ENCODE data around the gene PCDHGB3. TPM values are rescaled to one million over a fixed set of nuclear protein-coding genes. Genes with fewer than 3 reads are reported as not detected.

The PCDHGB3 gene
- total RNA-seq, 1 experiment from 2014 or later = 1.5 TPM

GRCh38 chr5:141407790-141408505 is 37.9 kb downstream of the PCDHGB3 start, which contains the start of gene PCDHGB6:
TSS of gene PCDHGB6 (plus strand) at chr5:141408021. CDS start at chr5:141408203, 182 bp downstream.

GRCh38 chr5:141412854-141413539 is 43.0 kb downstream of the PCDHGB3 start, which contains the start of gene PCDHGA10:
TSS of gene PCDHGA10 (plus strand) at chr5:141412987. CDS start at chr5:141413176, 189 bp downstream.

DNA sequence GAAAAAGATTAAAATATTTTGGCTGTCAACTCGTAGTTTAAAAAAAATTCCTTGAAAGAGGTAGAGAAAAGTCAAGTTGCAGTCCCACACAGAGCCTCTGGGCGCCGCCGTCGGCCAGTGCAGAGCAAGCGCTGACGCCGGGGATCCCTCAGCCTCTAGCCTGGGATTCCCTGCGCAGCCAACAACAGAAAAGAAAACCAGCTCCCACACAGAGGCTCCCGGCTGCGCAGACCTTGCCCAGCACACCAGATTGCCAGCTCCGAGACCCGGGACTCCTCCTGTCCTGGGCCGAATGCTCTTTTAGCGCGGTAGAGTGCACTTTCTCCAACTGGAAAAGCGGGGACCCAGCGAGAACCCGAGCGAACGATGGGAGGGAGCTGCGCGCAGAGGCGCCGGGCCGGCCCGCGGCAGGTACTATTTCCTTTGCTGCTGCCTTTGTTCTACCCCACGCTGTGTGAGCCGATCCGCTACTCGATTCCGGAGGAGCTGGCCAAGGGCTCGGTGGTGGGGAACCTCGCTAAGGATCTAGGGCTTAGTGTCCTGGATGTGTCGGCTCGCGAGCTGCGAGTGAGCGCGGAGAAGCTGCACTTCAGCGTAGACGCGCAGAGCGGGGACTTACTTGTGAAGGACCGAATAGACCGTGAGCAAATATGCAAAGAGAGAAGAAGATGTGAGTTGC is 47.6 kb downstream of the PCDHGB3 start, which contains the start of gene PCDHGB7:
PCDHGB7 (plus strand) TSS at position 184 of the 679 bp plus-strand sequence; CDS start at position 367, 183 bp downstream.

DNA sequence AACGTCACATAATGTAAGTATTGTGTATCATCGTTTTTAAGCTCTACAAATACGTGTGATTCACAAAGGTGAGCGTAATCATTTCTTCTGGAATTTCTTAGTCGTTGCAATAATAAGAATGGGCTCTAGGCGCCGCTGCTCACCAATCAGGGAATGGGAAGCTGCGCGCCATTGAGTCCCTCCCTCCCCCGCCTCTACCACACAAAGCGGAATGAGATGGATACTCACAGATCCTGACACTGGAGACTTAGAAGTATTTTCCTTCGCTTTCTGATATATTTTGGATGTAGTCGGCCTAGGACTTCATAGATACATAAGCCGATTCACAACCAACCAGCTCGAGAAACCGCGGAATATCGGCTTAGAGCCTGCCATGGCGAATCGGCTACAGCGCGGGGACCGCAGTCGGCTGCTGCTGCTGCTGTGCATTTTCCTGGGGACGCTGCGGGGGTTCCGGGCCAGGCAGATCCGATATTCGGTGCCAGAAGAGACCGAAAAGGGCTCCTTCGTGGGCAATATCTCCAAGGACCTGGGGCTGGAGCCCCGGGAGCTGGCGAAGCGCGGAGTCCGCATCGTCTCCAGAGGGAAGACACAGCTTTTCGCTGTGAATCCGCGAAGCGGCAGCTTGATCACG is 50.9 kb downstream of the PCDHGB3 start, which contains the start of gene PCDHGA11:
PCDHGA11 (plus strand) TSS at position 197 of the 634 bp plus-strand sequence; CDS start at position 374, 177 bp downstream.

Other genes with a start within 250 kb of the PCDHGB3 start
- gene PCDHB4, start 248.4 kb upstream of the PCDHGB3 start, total RNA-seq (2014; rRNA removed; shearing (Covaris generic)) = 0.66 and 1.7 TPM in 2 replicates
- gene PCDHB5, start 235.0 kb upstream of the PCDHGB3 start, total RNA-seq (2014; rRNA removed; shearing (Covaris generic)) = 12.2 and 12.4 TPM in 2 replicates
- 7.8 and 10.6 TPM in 2 replicates for gene PCDHB6, start 220.2 kb upstream of the PCDHGB3 start, total RNA-seq (2014; rRNA removed; shearing (Covaris generic))
- gene PCDHB7, start 197.6 kb upstream of the PCDHGB3 start, total RNA-seq (2014; rRNA removed; shearing (Covaris generic)) = 5.7 and 6.7 TPM in 2 replicates
- 6.5 and 6.6 TPM in 2 replicates for gene PCDHB8, start 192.5 kb upstream of the PCDHGB3 start, total RNA-seq (2014; rRNA removed; shearing (Covaris generic))
- 7.7 and 7.9 TPM in 2 replicates for gene PCDHB16, start 187.9 kb upstream of the PCDHGB3 start, total RNA-seq (2014; rRNA removed; shearing (Covaris generic))
- 3.1 and 4.1 TPM in 2 replicates for gene PCDHB9, start 183.1 kb upstream of the PCDHGB3 start, total RNA-seq (2014; rRNA removed; shearing (Covaris generic))
- gene PCDHB10, start 177.9 kb upstream of the PCDHGB3 start, total RNA-seq (2014; rRNA removed; shearing (Covaris generic)) = 2.3 and 3.0 TPM in 2 replicates
- 2.7 and 3.9 TPM in 2 replicates for gene PCDHB11, start 170.6 kb upstream of the PCDHGB3 start, total RNA-seq (2014; rRNA removed; shearing (Covaris generic))
- 2.3 and 2.7 TPM in 2 replicates for gene PCDHB12, start 161.5 kb upstream of the PCDHGB3 start, total RNA-seq (2014; rRNA removed; shearing (Covaris generic))
- 2.4 and 2.9 TPM in 2 replicates for gene PCDHB13, start 156.3 kb upstream of the PCDHGB3 start, total RNA-seq (2014; rRNA removed; shearing (Covaris generic))
- gene PCDHB14, start 146.9 kb upstream of the PCDHGB3 start, total RNA-seq (2014; rRNA removed; shearing (Covaris generic)) = 1.8 and 2.9 TPM in 2 replicates
- 2.1 and 2.7 TPM in 2 replicates for gene PCDHB15, start 124.8 kb upstream of the PCDHGB3 start, total RNA-seq (2014; rRNA removed; shearing (Covaris generic))
- gene SLC25A2, start 66.2 kb upstream of the PCDHGB3 start, total RNA-seq (2014; rRNA removed; shearing (Covaris generic)) = 0.19 TPM in 1 of 2 replicates, not detected in the other
- gene TAF7, start 49.5 kb upstream of the PCDHGB3 start, total RNA-seq (2014; rRNA removed; shearing (Covaris generic)) = 92.6 and 94.6 TPM in 2 replicates
- gene PCDHGA1, start 39.7 kb upstream of the PCDHGB3 start, total RNA-seq (2014; rRNA removed; shearing (Covaris generic)) = 2.5 TPM in 2 replicates
- gene PCDHGA2, start 31.5 kb upstream of the PCDHGB3 start, total RNA-seq (2014; rRNA removed; shearing (Covaris generic)) = 0.66 and 1.0 TPM in 2 replicates
- gene PCDHGA3, start 26.4 kb upstream of the PCDHGB3 start, total RNA-seq (2014; rRNA removed; shearing (Covaris generic)) = 0.32 and 0.79 TPM in 2 replicates
- 4.5 and 5.0 TPM in 2 replicates for gene PCDHGB1, start 20.1 kb upstream of the PCDHGB3 start, total RNA-seq (2014; rRNA removed; shearing (Covaris generic))
- gene PCDHGA4, start 15.2 kb upstream of the PCDHGB3 start, total RNA-seq (2014; rRNA removed; shearing (Covaris generic)) = 1.9 and 2.0 TPM in 2 replicates
- gene PCDHGB2, start 10.2 kb upstream of the PCDHGB3 start, total RNA-seq (2014; rRNA removed; shearing (Covaris generic)) = 1.9 and 2.3 TPM in 2 replicates
- gene PCDHGA5, start 6.1 kb upstream of the PCDHGB3 start, total RNA-seq (2014; rRNA removed; shearing (Covaris generic)) = 1.3 and 1.4 TPM in 2 replicates
- 1.2 and 1.5 TPM in 2 replicates for gene PCDHGA6, start 3.6 kb downstream of the PCDHGB3 start, total RNA-seq (2014; rRNA removed; shearing (Covaris generic))
- 6.1 and 8.1 TPM in 2 replicates for gene PCDHGA7, start 12.5 kb downstream of the PCDHGB3 start, total RNA-seq (2014; rRNA removed; shearing (Covaris generic))
- 2.0 TPM in 2 replicates for gene PCDHGB4, start 17.5 kb downstream of the PCDHGB3 start, total RNA-seq (2014; rRNA removed; shearing (Covaris generic))
- gene PCDHGA8, start 22.4 kb downstream of the PCDHGB3 start, total RNA-seq (2014; rRNA removed; shearing (Covaris generic)) = 1.1 and 1.6 TPM in 2 replicates
- gene PCDHGB5, start 27.7 kb downstream of the PCDHGB3 start, total RNA-seq (2014; rRNA removed; shearing (Covaris generic)) = 1.9 and 2.4 TPM in 2 replicates
- gene PCDHGA9, start 32.5 kb downstream of the PCDHGB3 start, total RNA-seq (2014; rRNA removed; shearing (Covaris generic)) = 1.1 and 2.7 TPM in 2 replicates
- gene PCDHGB6, start 37.8 kb downstream of the PCDHGB3 start, total RNA-seq (2014; rRNA removed; shearing (Covaris generic)) = 0.80 and 1.2 TPM in 2 replicates
- gene PCDHGA10, start 42.7 kb downstream of the PCDHGB3 start, total RNA-seq (2014; rRNA removed; shearing (Covaris generic)) = 4.3 and 6.0 TPM in 2 replicates
- 0.72 and 0.90 TPM in 2 replicates for gene PCDHGB7, start 47.4 kb downstream of the PCDHGB3 start, total RNA-seq (2014; rRNA removed; shearing (Covaris generic))
- gene PCDHGA11, start 50.8 kb downstream of the PCDHGB3 start, total RNA-seq (2014; rRNA removed; shearing (Covaris generic)) = 0.30 and 0.96 TPM in 2 replicates
- 0.80 and 1.2 TPM in 2 replicates for gene PCDHGA12, start 60.3 kb downstream of the PCDHGB3 start, total RNA-seq (2014; rRNA removed; shearing (Covaris generic))
- 62.5 and 65.1 TPM in 2 replicates for gene PCDHGC3, start 105.7 kb downstream of the PCDHGB3 start, total RNA-seq (2014; rRNA removed; shearing (Covaris generic))
- gene PCDHGC4, start 114.8 kb downstream of the PCDHGB3 start, total RNA-seq (2014; rRNA removed; shearing (Covaris generic)) = 1.3 and 1.8 TPM in 2 replicates
- 1.1 and 1.3 TPM in 2 replicates for gene PCDHGC5, start 118.8 kb downstream of the PCDHGB3 start, total RNA-seq (2014; rRNA removed; shearing (Covaris generic))
- gene DIAPH1, start 248.8 kb downstream of the PCDHGB3 start, total RNA-seq (2014; rRNA removed; shearing (Covaris generic)) = 52.1 and 55.8 TPM in 2 replicates